NOMO-1 treated with dmso at 0.1 percent for 144 hours (cell line): ENCODE results near the gene DHX35.

ENCODE experiments used
- DNase-seq: peaks from one replicate; lab custom pipeline; 2025; ENCODE audit not compliant: unreplicated experiment; lab: John Stamatoyannopoulos, UW

Gene DHX35

GRCh38 chr20:39052676-39053075 lies 90.5 kb downstream of the DHX35 start:
- DNase-seq: no peak

DNA sequence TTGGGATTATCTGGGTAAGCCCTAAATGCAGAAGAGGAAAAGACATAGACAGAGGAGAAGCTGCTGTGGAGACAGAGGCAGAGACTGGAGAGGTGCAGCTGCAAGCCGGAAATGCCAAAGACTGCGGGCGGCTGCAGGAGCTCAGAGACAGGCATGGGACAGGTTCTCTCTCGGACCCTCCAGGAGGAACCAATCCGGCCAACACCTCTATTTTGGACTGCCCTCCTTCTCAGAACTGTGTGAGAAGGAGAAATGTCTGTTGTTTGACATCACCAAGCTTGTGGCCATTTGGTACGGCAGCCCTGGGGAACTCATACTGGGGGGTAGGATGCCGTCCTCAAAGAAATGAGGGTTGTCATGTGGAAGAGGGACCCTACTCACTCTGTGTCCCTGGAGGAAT lies 95.0 kb downstream of the DHX35 start:
- DNase-seq: no peak

DNA sequence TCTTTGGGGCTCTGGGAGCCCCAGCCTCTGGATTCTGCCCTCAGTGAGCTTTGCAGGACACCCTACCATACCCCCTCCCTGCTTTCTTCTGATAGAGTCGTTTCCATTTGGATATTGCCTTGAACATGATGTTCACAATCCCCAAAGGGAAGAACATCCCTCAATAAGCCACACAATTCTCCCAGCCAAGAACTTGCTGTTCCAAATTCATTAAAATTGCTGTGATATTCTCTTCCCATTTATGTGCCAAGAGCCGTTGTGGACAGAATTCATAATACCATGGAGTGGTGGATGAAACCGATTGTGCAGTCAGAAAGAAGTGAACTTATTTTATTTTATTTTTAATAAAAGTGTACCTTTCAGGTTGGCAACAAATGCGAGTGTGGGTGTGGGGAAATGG lies 95.8 kb downstream of the DHX35 start:
- no peak for DNase-seq

GRCh38 chr20:39059036-39059435 lies 96.9 kb downstream of the DHX35 start:
- DNase-seq: no peak

DNA sequence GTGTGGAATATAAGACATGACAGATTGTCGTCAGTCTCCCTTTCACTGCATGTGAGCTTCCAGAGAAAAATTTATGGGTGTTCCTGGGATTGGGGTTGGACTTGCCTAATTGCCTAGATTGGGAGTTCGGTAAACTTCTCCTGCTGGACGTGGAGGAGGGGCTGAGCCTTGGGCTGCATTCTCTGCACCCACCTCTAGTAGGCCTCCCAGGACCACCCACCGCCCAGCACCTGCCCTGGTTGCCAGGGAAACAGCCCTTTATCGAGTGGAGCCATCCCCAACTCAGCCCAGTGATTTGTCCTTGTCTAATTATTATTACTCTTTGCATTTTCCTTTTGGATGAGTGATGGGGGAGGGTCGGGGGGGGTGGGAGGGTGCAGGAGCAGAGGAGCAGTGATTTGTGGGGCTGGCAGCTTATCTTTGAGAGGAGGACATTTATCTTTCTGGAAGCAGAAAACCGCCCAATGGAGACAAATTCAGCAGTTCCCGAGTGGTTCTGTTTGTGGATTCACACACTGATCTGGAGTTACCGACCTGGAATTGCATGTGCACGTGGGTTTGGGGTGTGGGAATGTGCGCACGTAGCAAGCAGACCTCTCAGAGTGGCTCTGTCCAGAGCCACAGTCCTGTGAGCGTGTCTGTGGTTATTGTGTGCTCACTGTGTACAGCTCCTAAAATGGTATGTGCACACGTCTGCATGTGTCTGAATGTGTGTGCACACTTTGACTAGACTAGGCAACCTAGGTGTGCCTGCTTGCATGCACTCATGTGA lies 104.5 kb downstream of the DHX35 start:
- no peak for DNase-seq

DNA sequence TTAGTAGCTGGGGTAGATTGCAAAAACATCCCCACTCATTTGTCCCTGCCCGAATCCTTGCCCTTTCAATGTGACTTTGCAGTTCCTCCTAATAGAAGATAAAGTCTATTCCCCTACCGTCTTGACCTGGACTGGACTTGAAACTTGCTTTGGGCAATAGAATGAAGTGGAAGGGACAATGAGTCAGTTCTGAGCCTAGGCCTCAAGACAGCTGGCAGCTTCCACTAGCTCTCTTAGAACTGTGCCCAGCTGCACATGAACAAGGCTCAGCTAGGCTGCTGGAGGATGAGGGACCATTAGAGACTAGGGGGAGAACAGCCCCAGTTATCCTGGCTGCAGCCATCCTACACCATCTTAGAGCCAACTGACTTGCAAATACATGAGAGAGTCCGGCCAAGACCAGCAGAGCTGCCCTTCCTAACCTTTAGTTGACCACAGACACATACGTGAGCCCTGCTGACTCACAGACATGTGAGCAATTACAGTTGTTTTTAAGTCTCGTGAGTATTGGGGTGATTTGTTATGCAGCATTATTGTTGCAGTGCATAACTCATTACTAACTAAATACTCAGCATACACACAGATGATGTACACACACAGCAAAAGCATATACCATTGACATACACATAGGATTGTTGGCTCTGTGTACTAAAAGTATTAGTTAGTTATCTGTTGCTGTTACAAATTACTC lies 105.5 kb downstream of the DHX35 start:
- no peak for DNase-seq

DNA sequence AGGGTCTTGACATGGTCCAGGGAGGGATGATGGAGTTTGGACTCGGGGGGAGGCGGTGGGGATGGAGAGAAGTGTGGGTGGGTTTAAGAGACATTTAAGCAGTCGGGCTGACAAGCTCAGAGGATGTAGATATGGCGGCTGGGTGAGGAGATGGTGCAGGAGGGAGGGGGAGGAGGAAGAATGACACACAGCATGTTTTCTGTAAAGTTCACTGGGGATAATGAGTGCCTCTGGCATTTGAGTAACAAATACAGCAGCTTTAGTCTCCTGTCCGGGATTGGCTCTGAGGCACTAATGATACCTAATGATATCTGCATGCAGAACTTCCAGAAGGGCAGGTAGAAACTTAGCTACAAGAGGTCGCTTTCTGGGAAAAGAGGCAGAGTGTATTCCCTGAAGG lies 107.8 kb downstream of the DHX35 start:
- no peak for DNase-seq

- no peak for DNase-seq
Observed at GRCh38 chr20:39070484-39071231, 108.5 kb downstream of the DHX35 start.

- DNase-seq: no peak
Observed at GRCh38 chr20:39072132-39072531, 110.0 kb downstream of the DHX35 start.

GRCh38 chr20:39072653-39073052 lies 110.5 kb downstream of the DHX35 start:
- no peak for DNase-seq

DNA sequence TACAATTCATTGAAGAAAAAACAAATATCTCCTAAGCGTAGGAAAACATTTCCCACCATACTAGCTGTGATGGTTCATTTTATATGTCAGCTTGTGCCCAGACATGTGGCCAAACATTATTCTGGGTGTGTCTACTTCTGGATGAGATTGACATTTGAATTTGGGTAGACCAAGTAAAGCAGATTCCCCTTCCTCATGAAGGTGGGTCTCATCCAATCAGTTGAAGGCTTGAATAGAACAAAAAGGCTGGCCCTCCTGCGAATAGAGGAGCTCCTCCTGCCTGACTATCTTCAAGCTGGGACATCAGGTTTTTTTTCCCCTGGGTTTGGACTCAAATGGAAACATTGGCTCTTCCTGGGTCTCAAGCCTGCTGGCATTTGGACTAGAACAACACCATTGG lies 113.6 kb downstream of the DHX35 start:
- no peak for DNase-seq

DNA sequence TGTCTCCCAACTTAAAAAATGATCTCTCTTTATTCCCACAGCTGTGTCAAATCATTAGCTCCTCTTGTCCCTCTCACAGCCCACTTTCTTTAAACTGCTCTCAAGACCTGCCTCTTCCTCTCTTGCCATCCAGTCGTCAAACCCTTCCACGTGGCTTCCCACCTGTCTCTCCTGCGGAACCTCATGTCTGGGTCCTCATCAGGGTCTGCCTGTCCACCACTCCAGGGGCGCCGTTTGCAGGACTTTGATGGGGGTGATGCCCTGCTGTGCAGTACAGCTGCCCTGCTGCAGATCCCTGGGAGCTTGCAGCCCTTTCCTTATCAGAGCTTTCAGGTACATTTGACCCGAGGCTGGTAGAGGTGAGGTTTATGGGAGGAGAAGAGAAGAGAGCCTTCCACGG lies 114.8 kb downstream of the DHX35 start:
- DNase-seq: no peak

DNA sequence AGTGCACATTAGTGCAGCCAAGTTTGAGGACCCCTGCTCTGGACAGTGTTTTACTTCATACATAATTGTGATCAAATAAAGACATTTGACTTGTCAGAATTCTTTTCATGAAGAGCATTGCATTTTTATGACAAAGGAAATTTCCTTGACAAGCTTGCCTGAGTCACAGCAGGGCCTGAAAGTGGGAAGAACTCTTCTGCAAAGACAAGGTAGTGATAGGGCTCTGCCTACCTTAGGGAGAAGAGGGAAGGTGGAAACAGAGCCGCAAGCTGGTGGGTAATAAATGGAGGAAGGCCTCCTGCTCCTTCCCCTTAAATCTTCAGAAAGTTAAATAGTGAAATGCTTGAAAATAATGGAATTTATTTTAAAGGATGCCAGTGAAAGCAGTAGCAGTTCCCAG lies 118.2 kb downstream of the DHX35 start:
- no peak for DNase-seq

GRCh38 chr20:39081255-39081654 lies 119.1 kb downstream of the DHX35 start:
- peak; percentile 33 for DNase-seq

- DNase-seq: no peak
Observed at GRCh38 chr20:39082622-39083398, 120.7 kb downstream of the DHX35 start.

DNA sequence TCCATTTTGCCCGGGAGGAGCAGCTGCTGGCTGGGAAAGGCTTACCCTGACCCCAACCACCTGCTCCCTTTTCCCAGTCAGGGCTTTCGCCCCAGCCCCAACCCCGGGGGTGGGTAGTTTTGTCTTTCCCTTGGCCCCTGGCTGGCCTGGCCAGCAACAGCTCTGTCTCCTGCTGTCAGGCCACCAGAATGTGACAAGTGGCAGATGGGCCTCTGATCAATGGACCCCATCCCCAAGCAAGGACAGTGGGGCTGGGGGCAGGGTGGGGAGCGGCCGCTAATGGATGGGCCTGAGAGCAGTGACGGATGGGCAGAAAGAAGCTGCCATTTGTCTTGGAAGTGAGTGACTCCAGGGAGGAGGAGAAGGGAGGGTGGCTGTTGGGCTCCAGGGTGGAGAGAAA lies 121.6 kb downstream of the DHX35 start:
- DNase-seq: no peak

DNA sequence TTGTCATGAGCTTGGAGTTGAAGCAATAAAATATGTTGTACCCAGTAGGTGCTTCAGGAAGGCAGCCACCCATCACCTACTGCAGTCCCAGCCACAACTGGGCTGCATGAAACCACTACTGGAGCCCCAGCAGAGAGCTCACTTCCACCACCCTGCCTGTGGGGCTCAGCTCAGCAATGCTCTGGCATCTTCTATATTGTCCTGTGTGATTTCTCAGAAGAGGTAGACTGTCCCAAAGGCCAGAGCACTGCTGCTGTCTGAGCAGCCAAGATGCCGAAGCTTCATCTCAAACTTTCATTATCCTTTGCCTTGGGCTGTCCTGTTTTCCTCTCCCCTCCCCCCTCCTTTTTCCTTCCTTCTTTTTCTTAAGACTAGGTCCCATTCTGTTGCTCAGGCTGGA lies 126.9 kb downstream of the DHX35 start:
- no peak for DNase-seq
